ENCODE results near the gene S100PBP. TPM values are rescaled to one million over a fixed set of nuclear protein-coding genes. Genes with fewer than 3 reads are reported as not detected.
"Not testable (repeated sequence)": the region's sequence is repeated elsewhere in the genome, so short reads cannot be mapped to it uniquely, and the experiment has no call there.

The S100PBP gene
- polyA plus RNA-seq, 4 donors, result 33.5 to 47.6 (median 37.9) TPM

- DNase-seq (ENCODE audit: low read depth in 4 of 4, low spot score in 3 of 4), result no peak
Observed at GRCh38 chr1:32897082-32898049, 79.9 kb downstream of the S100PBP start.

GRCh38 chr1:32898056-32898455 is 80.6 kb downstream of the S100PBP start:
- no peak for DNase-seq (ENCODE audit: low read depth in 4 of 4, low spot score in 3 of 4)

DNA sequence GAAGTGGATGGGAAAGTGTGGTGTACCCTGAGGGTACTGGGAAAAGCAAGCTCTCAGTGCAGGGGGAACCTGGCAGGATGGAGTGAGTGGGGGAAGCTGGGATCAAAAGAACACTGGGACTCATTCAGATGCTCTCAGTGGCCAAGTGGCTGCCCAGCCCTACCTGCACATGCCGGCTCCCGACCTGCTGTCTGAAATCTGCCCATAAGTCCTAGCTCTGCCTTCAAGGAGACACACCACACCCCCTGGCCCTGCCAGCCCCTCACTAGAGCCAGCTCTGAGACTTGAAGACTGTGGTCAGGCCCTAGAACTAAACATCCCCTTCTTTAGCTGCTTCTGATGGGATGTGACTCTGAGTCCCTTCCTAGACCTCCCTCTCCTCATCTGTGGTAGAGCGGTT is 81.5 kb downstream of the S100PBP start:
- DNase-seq (ENCODE audit: low read depth in 4 of 4, low spot score in 3 of 4), result no peak

GRCh38 chr1:32899586-32900296 is 82.3 kb downstream of the S100PBP start:
- no peak for DNase-seq (ENCODE audit: low read depth in 4 of 4, low spot score in 3 of 4)

DNA sequence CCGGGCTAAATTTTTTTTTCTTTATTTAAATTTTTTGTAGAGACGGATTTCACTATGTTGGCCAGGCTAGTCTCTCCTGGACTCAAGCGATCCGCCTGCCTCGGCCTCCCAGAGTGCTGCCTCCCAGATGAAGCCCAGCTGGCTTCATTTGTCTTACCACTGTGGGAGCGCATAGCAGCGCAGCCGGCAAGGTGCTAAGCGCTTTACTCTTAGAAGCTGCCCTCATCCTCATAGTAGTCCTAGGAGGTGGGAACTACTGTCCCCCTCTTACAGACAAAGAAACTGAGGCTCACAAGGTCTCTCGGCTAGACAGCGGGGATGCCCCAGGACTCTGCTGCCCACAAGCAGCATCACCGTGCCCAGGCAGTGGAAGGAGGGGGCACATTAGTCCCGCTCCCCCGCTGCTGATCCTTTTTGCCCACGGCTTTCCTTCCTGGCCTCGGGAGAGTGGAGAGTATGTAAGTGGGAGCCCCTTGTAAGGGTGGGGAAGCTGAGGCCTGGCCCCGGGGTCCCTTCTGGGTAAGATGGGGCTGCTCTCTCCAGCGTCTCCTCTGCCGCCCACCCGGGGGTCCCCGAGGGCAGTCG is 83.0 kb downstream of the S100PBP start:
- no peak for DNase-seq (ENCODE audit: low read depth in 4 of 4, low spot score in 3 of 4)

GRCh38 chr1:32900956-32901822 is 83.7 kb downstream of the S100PBP start, which contains the start of gene TMEM54:
Gene TMEM54, minus strand, starts transcription at chr1:32901389. Its CDS starts 151 bp downstream, at chr1:32901238.
- no peak for DNase-seq (ENCODE audit: low read depth in 4 of 4, low spot score in 3 of 4)

- no peak for DNase-seq (ENCODE audit: low read depth in 4 of 4, low spot score in 3 of 4)
Observed at GRCh38 chr1:32901823-32902534, 84.5 kb downstream of the S100PBP start.

- no peak for DNase-seq (ENCODE audit: low read depth in 4 of 4, low spot score in 3 of 4)
Observed at GRCh38 chr1:32902535-32902920, 85.1 kb downstream of the S100PBP start.

DNA sequence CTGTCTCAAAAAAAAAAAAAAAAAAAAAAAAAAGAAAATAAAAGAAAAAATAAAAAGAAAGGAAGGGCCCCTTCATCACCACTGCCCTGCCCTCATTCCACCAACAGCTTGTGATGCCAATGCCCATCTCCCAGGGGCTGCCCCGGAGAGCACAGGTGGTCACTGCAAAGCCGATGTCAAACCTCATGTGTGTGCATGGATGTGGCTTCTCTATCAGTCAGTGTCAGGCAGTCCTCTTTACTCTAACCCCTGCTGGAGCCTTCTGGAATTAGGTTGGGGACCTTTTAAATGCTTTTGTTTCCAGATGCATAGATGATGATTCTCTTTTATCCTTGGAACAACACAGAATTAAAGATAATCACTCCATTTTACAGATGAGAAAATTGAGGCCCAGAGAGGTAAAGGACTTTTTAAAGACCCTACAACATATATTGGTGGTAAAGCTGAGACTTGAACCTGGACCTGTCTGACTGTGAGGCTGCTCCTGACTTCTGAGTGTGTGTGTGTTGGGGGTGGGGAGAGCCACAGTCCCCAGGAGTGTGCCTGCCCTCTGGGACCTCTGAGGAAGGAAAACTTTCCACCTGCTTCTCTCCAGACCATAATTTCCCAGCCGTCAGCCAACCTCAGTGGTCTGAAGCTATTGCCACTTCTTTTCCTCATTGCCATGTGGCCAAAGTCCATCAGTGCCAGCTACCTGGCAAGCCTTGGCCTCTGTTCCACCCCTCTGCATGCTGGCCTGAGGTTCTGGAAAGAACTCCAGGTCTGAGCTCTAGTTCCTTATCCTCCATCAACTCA is 86.7 kb downstream of the S100PBP start:
- DNase-seq (ENCODE audit: low read depth in 4 of 4, low spot score in 3 of 4), result no peak

GRCh38 chr1:32904797-32905196 is 87.3 kb downstream of the S100PBP start:
- DNase-seq (ENCODE audit: low read depth in 4 of 4, low spot score in 3 of 4), result no peak

DNA sequence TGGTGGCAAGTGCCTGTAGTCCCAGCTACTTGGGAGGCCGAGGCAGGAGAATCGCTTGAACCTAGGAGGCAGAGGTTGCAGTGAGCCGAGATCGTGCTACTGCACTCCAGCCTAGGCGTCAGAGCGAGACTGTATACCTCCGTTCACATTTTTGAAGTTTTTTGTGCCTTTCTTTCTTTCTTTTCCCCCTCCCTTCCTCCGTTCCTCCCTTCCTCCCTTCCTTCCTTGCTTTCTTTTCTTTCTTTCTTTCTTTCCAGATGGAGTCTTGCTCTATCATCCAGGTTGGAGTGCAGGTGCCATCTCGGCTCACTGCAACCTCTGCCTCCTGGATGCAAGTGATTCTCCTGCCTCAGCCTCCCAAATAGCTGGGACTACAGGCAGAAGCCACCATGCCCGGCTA is 88.1 kb downstream of the S100PBP start:
- not testable (repeated sequence) for DNase-seq (ENCODE audit: low read depth in 4 of 4, low spot score in 3 of 4)

- no peak for DNase-seq (ENCODE audit: low read depth in 4 of 4, low spot score in 3 of 4)
Observed at GRCh38 chr1:32906654-32907053, 89.2 kb downstream of the S100PBP start.

- no peak for DNase-seq (ENCODE audit: low read depth in 4 of 4, low spot score in 3 of 4)
Observed at GRCh38 chr1:32907435-32907834, 90.0 kb downstream of the S100PBP start.

Other genes with a start within 250 kb of the S100PBP start
- gene ZBTB8OS, start 167.1 kb upstream of the S100PBP start, polyA plus RNA-seq (ENCODE audit: insufficient read length in 4 of 4), result 10 to 100 TPM; 22.2 to 42.0 (median 37.4) TPM
- gene RBBP4, start 166.4 kb upstream of the S100PBP start, polyA plus RNA-seq (ENCODE audit: insufficient read length in 4 of 4), result 100 to 1,000 TPM; 231 to 380 (median 338) TPM
- gene SYNC, start 114.9 kb upstream of the S100PBP start, polyA plus RNA-seq (ENCODE audit: insufficient read length in 4 of 4), result 1 to 10 TPM; 1.6 to 6.2 (median 2.2) TPM
- 10 to 100 TPM; 53.6 to 69.5 (median 59.9) TPM for gene YARS1, start 295 bp upstream of the S100PBP start, polyA plus RNA-seq (ENCODE audit: insufficient read length in 4 of 4)
- 10 to 100 TPM; 44.6 to 94.3 (median 60.2) TPM for gene FNDC5, start 53.3 kb downstream of the S100PBP start, polyA plus RNA-seq (ENCODE audit: insufficient read length in 4 of 4)
- 1 to 10 TPM in 2 of 4 donors, under 1 TPM in 2; 0.56 to 1.4 (median 1.0) TPM for gene HPCA, start 68.8 kb downstream of the S100PBP start, polyA plus RNA-seq (ENCODE audit: insufficient read length in 4 of 4)
- 10 to 100 TPM in 2 of 4 donors, 1 to 10 TPM in 2; 8.7 to 17.9 (median 11.1) TPM for gene TMEM54, start 83.7 kb downstream of the S100PBP start, polyA plus RNA-seq (ENCODE audit: insufficient read length in 4 of 4)
- 10 to 100 TPM; 15.4 to 18.0 (median 16.6) TPM for gene RNF19B, start 147.2 kb downstream of the S100PBP start, polyA plus RNA-seq (ENCODE audit: insufficient read length in 4 of 4)
- 100 to 1,000 TPM; 133 to 230 (median 201) TPM for gene AK2, start 219.2 kb downstream of the S100PBP start, polyA plus RNA-seq (ENCODE audit: insufficient read length in 4 of 4)

Measured in left renal pelvis (tissue), 4 donors.